Testis (tissue), 3 donors: ENCODE data around the gene CLIP3. TPM values are rescaled to one million over a fixed set of nuclear protein-coding genes. Genes with fewer than 3 reads are reported as not detected.
"Not testable (repeated sequence)": the region's sequence is repeated elsewhere in the genome, so short reads cannot be mapped to it uniquely, and the experiment has no call there.

ENCODE experiments used
- DNase-seq: peaks from one replicate; pipeline ENCODE4 v3.0.0-alpha.2; 2019
- H3K27ac ChIP-seq, 2 donors: fragments of 200-600 bp; sonication (generic); one replicate each; pipeline ENCODE4 v1.5.1; 2019
- H3K27me3 ChIP-seq: fragments of 200-600 bp; sonication (generic); one replicate; pipeline ENCODE4 v1.5.1; 2019
- H3K36me3 ChIP-seq: fragments of 200-600 bp; sonication (generic); one replicate; pipeline ENCODE4 v1.5.1; 2017; ENCODE audit warnings: low read depth; ENCODE audit errors: missing control alignments
- H3K4me1 ChIP-seq: fragments of 200-600 bp; sonication (generic); one replicate; pipeline ENCODE4 v1.5.1; 2019
- H3K4me3 ChIP-seq, 2 donors: fragments of 200-600 bp; sonication (generic); one replicate each; pipeline ENCODE4 v1.5.1; 2017 to 2019
- H3K9me3 ChIP-seq: fragments of 200-600 bp; sonication (generic); one replicate; pipeline ENCODE4 v1.5.1; 2017
- CTCF ChIP-seq, 3 experiments: fragments of 450-650 bp in 2 of 3; fragments of 200-600 bp in 1 of 3; sonication (generic) in 1 of 3; IDR thresholded peaks; one replicate each; pipeline ENCODE4 v1.5.1; 2016 to 2019; ENCODE audit warnings: antibody characterized with exemption in 3 of 3, mild to moderate bottlenecking in 2 of 3, moderate library complexity in 1 of 3
- POLR2A ChIP-seq: fragments of 450-650 bp; IDR thresholded peaks from one replicate; pipeline ENCODE4 v1.6.1; 2017; ENCODE audit warnings: antibody characterized with exemption, mild to moderate bottlenecking, moderate library complexity
- WGBS, 2 donors: methylation state at CpG; one replicate each; pipeline ENCODE4 v1.1.5; 2018; 5-methylcytosine and 5-hydroxymethylcytosine counted together
- intact Hi-C: fragments of 100-400 bp; cut with DNase I; formaldehyde crosslinking; loops from one replicate; pipeline ENCODE4 v1.15.1; 2023; ENCODE audit warnings: low total_unique reads
- polyA plus RNA-seq: library from polyadenylated mRNA; stranded (reverse); fragments of 350-450 nt; fragmentation: Illumina TruSeq; extraction: RNeasy Lipid Tissue Mini Kit (QIAGEN cat#74804); gene quantifications from one replicate; pipeline ENCODE4 v1.2.3, GENCODE V29; 2014; ENCODE audit warnings: low read depth, low replicate concordance; ENCODE audit not compliant: insufficient read depth
- total RNA-seq, 2 donors: library from RNA; depleted of rRNA; stranded (reverse); fragments of >200 nt; gene quantifications; one replicate each; pipeline ENCODE4 v1.2.3, GENCODE V29; 2016

Gene CLIP3
- total and polyA plus RNA-seq, 3 donors from 2014 or later: 18.2 to 24.2 (median 20.7) TPM

- intact Hi-C loops: no loop called here
- Histone ChIP-seq H3K4me1 (no peaks in the 10 kb centered on the region), H3K9me3 (no peaks in the 10 kb centered on the region), H3K27ac (no peak overlapping the region), H3K4me3 (no peak overlapping the region), H3K27me3 (no peaks in the 10 kb centered on the region), H3K36me3 (no peaks in the 10 kb centered on the region)
- DNase-seq: no peak
- 90 to 93% methylated on average over 3 of the region's 3 CpGs for WGBS, 2 donors
- TF ChIP-seq POLR2A: no peak
- TF ChIP-seq CTCF (IDR thresholded peaks at IDR 0.05): no peak
Measured at GRCh38 chr19:35988824-35989223, 43.8 kb downstream of the CLIP3 start.

GRCh38 chr19:35987571-35987896 is 45.1 kb downstream of the CLIP3 start:
- DNase-seq: no peak
- Histone ChIP-seq H3K4me3 (peak overlapping the region in 1 of 2 donors; percentile 49), H3K9me3 (no peaks in the 10 kb centered on the region), H3K27me3 (no peaks in the 10 kb centered on the region), H3K27ac (no peak overlapping the region), H3K36me3 (no peaks in the 10 kb centered on the region), H3K4me1 (no peaks in the 10 kb centered on the region)
- 16 to 25% methylated on average over 8 of the region's 8 CpGs for WGBS, 2 donors
- TF ChIP-seq POLR2A: no peak
- TF ChIP-seq CTCF (IDR thresholded peaks at IDR 0.05): no peak
- intact Hi-C loops: no loop called here

- no peaks in the 10 kb centered on the region for H3K9me3 ChIP-seq
- H3K27me3 ChIP-seq: no peaks in the 10 kb centered on the region
- DNase-seq: peak; percentile 32
- no peak overlapping the region for H3K27ac ChIP-seq
- intact Hi-C loops: no loop called here
- no peaks in the 10 kb centered on the region for H3K36me3 ChIP-seq
- TF ChIP-seq POLR2A (no peak), CTCF (IDR thresholded peaks at IDR 0.05) (no peak)
- WGBS, 2 donors: 8 to 13% methylated on average over 24 to 46 of the region's 54 CpGs
- no peaks in the 10 kb centered on the region for H3K4me1 ChIP-seq
- H3K4me3 ChIP-seq: peak overlapping the region; percentile 32 to 49
Measured at GRCh38 chr19:35986664-35987570, 45.8 kb downstream of the CLIP3 start.

GRCh38 chr19:35986111-35986510 is 46.6 kb downstream of the CLIP3 start:
- Histone ChIP-seq H3K4me1 (no peaks in the 10 kb centered on the region), H3K36me3 (no peaks in the 10 kb centered on the region), H3K27me3 (no peaks in the 10 kb centered on the region), H3K9me3 (no peaks in the 10 kb centered on the region), H3K4me3 (no peak overlapping the region), H3K27ac (no peak overlapping the region)
- intact Hi-C loops: no loop called here
- 93% methylated on average over 3 to 5 of the region's 5 CpGs for WGBS, 2 donors
- DNase-seq: no peak
- no peak for TF ChIP-seq POLR2A
- TF ChIP-seq CTCF (IDR thresholded peaks at IDR 0.05): no peak

GRCh38 chr19:35983177-35983576 is 49.5 kb downstream of the CLIP3 start:
- no peak for DNase-seq
- Histone ChIP-seq H3K4me3 (no peak overlapping the region), H3K27me3 (no peaks in the 10 kb centered on the region), H3K4me1 (no peaks in the 10 kb centered on the region), H3K36me3 (no peaks in the 10 kb centered on the region), H3K27ac (no peak overlapping the region), H3K9me3 (no peaks in the 10 kb centered on the region)
- TF ChIP-seq CTCF (IDR thresholded peaks at IDR 0.05) (no peak), POLR2A (no peak)
- intact Hi-C loops: no loop called here
- 84 to 91% methylated on average over 8 of the region's 8 CpGs for WGBS, 2 donors

GRCh38 chr19:35980997-35981396 is 51.7 kb downstream of the CLIP3 start:
- H3K9me3 ChIP-seq, H3K27me3 ChIP-seq, H3K36me3 ChIP-seq, intact Hi-C loops, DNase-seq, H3K4me3 ChIP-seq, H3K4me1 ChIP-seq, H3K27ac ChIP-seq: not testable (repeated sequence)
- 81 to 85% methylated on average over 4 of the region's 4 CpGs for WGBS, 2 donors
